Measurements from ENCODE around the gene SLC2A6. TPM values are rescaled to one million over a fixed set of nuclear protein-coding genes. Genes with fewer than 3 reads are reported as not detected.
A peak's percentile ranks its signal among the peaks of the same experiment; 100 is the strongest.

Gene SLC2A6
- total and polyA plus RNA-seq, 10 of the 15 experiments (the other 5 are each of a cell fraction or from before 2014, with no cell fraction given) = 1.1 to 37.9 (median 18.3) TPM

GRCh38 chr9:133478851-133479711 lies at the start of gene SLC2A6 (continued):
- TF ChIP-seq HSF1 (IDR thresholded peaks at IDR 0.05; ENCODE audit: low read depth, low read length) (no peak), MXI1 (IDR thresholded peaks at IDR 0.05; ENCODE audit: low read depth, low read length) (no peak; the same call in 1 of the 2 replicates), STAT1 (conservative IDR thresholded peaks at IDR 0.05) (no peak), ATF2 (IDR thresholded peaks at IDR 0.05; ENCODE audit: low read length) (no peak), EZH2 (IDR thresholded peaks at IDR 0.05; ENCODE audit: borderline replicate concordance, control insufficient read depth, low read depth, low read length) (no peak), IRF4 (IDR thresholded peaks at IDR 0.05; ENCODE audit: low read depth, low read length) (no peak), HDAC6 (IDR thresholded peaks at IDR 0.05; ENCODE audit: unreplicated experiment) (no peak), EED (IDR thresholded peaks at IDR 0.05; ENCODE audit: low read depth) (no peak; the same call in 1 of the 2 replicates), BCLAF1 (IDR thresholded peaks at IDR 0.05) (no peak), FOS (IDR thresholded peaks at IDR 0.05; ENCODE audit: borderline replicate concordance, extremely low read depth, insufficient read length) (peak; percentile 19), MTA2 (IDR thresholded peaks at IDR 0.05; ENCODE audit: low read depth) (no peak), CREM (IDR thresholded peaks at IDR 0.05; ENCODE audit: low read depth) (no peak), MEF2A (IDR thresholded peaks at IDR 0.05; ENCODE audit: insufficient read depth, low read depth, low read length) (no peak), YBX1 (IDR thresholded peaks at IDR 0.05) (no peak), NFXL1 (IDR thresholded peaks at IDR 0.05; ENCODE audit: borderline replicate concordance) (no peak), NKRF (conservative IDR thresholded peaks at IDR 0.05) (peak; percentile 71; the same call in 1 of the 2 replicates), CBFB (IDR thresholded peaks at IDR 0.05; ENCODE audit: low read depth) (no peak), SP1 (IDR thresholded peaks at IDR 0.05; ENCODE audit: low read depth, low read length) (peak; percentile 82), USF2 (IDR thresholded peaks at IDR 0.05; ENCODE audit: borderline replicate concordance, low read depth, low read length) (no peak), EGR1 (IDR thresholded peaks at IDR 0.05; ENCODE audit: borderline replicate concordance in 1 of 2, low read depth in 2 of 2, low read length in 2 of 2) (no peak), KLF5 (IDR thresholded peaks at IDR 0.05; ENCODE audit: partially characterized antibody) (no peak)
